HEK293 (cell line): ENCODE results near the gene SOCS7.

Experiments used
- CTCF ChIA-PET: fragments of 350-600 bp; formaldehyde crosslinking; extraction: SDS; loops from one replicate; lab custom pipeline; 2021; ENCODE audit warnings: antibody characterized with exemption; lab: Yijun Ruan, JAX
- POLR2A ChIA-PET: fragments of 300-600 bp; formaldehyde crosslinking; extraction: SDS; loops from one replicate; lab custom pipeline; 2020; ENCODE audit warnings: antibody characterized with exemption, inconsistent platforms; lab: Yijun Ruan, JAX
- H3K27ac ChIP-seq: fragments of 200-500 bp; sonication (Bioruptor generic); 2 replicates; pipeline ENCODE4 v1.5.1; 2014; ENCODE audit warnings: low read depth, low read length, control low read depth, inconsistent platforms; ENCODE audit errors: extremely low read depth
- H3K36me3 ChIP-seq, 2 experiments: fragments of 200-500 bp in 1 of 2; sonication (Bioruptor generic) in 1 of 2; 1 replicate in 1 of 2; 2 replicates in 1 of 2; pipeline ENCODE4 v1.5.1; 2014 to 2017; ENCODE audit warnings: inconsistent platforms in 2 of 2, low read length in 2 of 2; ENCODE audit not compliant: control insufficient read depth in 2 of 2, insufficient read depth in 1 of 2
- H3K4me1 ChIP-seq: fragments of 200-500 bp; sonication (Bioruptor generic); 2 replicates; pipeline ENCODE4 v1.5.1; 2014; ENCODE audit warnings: mild to moderate bottlenecking, low read length, inconsistent platforms; ENCODE audit not compliant: control insufficient read depth, insufficient read depth
- H3K4me3 ChIP-seq: 2 replicates; pipeline ENCODE4 v1.5.1; 2011; ENCODE audit warnings: low read depth, mild to moderate bottlenecking, control low read depth, low read length, moderate library complexity
- H3K9me3 ChIP-seq: fragments of 200-500 bp; sonication (Bioruptor generic); 2 replicates; pipeline ENCODE4 v1.5.1; 2014; ENCODE audit warnings: low read depth, low read length, inconsistent platforms; ENCODE audit not compliant: control insufficient read depth, insufficient read depth
- GLIS1 ChIP-seq: fragments of 450-650 bp; formaldehyde crosslinking; IDR thresholded peaks from 2 replicates; pipeline ENCODE4 v1.5.1; 2016; ENCODE audit warnings: missing biosample characterization, missing genetic modification characterization
- GLIS2 ChIP-seq: fragments of 450-650 bp; formaldehyde crosslinking; IDR thresholded peaks from 2 replicates; pipeline ENCODE4 v1.5.1; 2016; ENCODE audit warnings: missing biosample characterization, missing genetic modification characterization
- MZF1 ChIP-seq: fragments of 450-650 bp; formaldehyde crosslinking; IDR thresholded peaks from 2 replicates; pipeline ENCODE4 v1.5.1; 2017; ENCODE audit warnings: missing biosample characterization, missing genetic modification characterization, borderline replicate concordance
- ZFHX2 ChIP-seq: fragments of 450-650 bp; formaldehyde crosslinking; conservative IDR thresholded peaks from 2 replicates; pipeline ENCODE4 v1.5.1; 2016; ENCODE audit warnings: missing biosample characterization, missing genetic modification characterization
- ZFP3 ChIP-seq: fragments of 450-650 bp; formaldehyde crosslinking; IDR thresholded peaks from 2 replicates; pipeline ENCODE4 v1.5.1; 2016; ENCODE audit warnings: low read depth, missing biosample characterization, missing genetic modification characterization
- ZNF280D ChIP-seq: fragments of 450-650 bp; formaldehyde crosslinking; IDR thresholded peaks from 2 replicates; pipeline ENCODE4 v1.5.1; 2016; ENCODE audit warnings: missing biosample characterization, missing genetic modification characterization
- ZNF341 ChIP-seq: fragments of 450-650 bp; formaldehyde crosslinking; IDR thresholded peaks from 2 replicates; pipeline ENCODE4; 2016; ENCODE audit warnings: low read depth, missing biosample characterization, missing genetic modification characterization
- ZNF366 ChIP-seq: fragments of 450-650 bp; formaldehyde crosslinking; conservative IDR thresholded peaks from 2 replicates; pipeline ENCODE4 v1.5.1; 2016; ENCODE audit warnings: missing biosample characterization, missing genetic modification characterization
- ZNF404 ChIP-seq: fragments of 450-650 bp; formaldehyde crosslinking; IDR thresholded peaks from 2 replicates; pipeline ENCODE4 v1.5.1; 2017; ENCODE audit warnings: missing biosample characterization, missing genetic modification characterization
- ZNF596 ChIP-seq: fragments of 450-650 bp; IDR thresholded peaks from 2 replicates; pipeline ENCODE4 v1.5.0; 2018; ENCODE audit warnings: missing biosample characterization, mild to moderate bottlenecking, missing genetic modification characterization, moderate library complexity
- ZNF621 ChIP-seq: fragments of 450-650 bp; formaldehyde crosslinking; IDR thresholded peaks from 2 replicates; pipeline ENCODE4 v1.5.1; 2017; ENCODE audit warnings: missing biosample characterization, missing genetic modification characterization
- ZNF704 ChIP-seq: fragments of 450-650 bp; formaldehyde crosslinking; IDR thresholded peaks from 2 replicates; pipeline ENCODE4 v1.5.1; 2016; ENCODE audit warnings: missing biosample characterization, missing genetic modification characterization
- ZNF707 ChIP-seq: fragments of 450-650 bp; formaldehyde crosslinking; IDR thresholded peaks from 2 replicates; pipeline ENCODE4 v1.5.1; 2016; ENCODE audit warnings: missing biosample characterization, missing genetic modification characterization
- ZNF768 ChIP-seq: fragments of 450-650 bp; formaldehyde crosslinking; IDR thresholded peaks from 2 replicates; pipeline ENCODE4 v1.5.1; 2018; ENCODE audit warnings: missing biosample characterization, mild to moderate bottlenecking, missing genetic modification characterization
- ZNF776 ChIP-seq: fragments of 450-650 bp; formaldehyde crosslinking; IDR thresholded peaks from 2 replicates; pipeline ENCODE4 v1.5.0; 2017; ENCODE audit warnings: missing biosample characterization, missing genetic modification characterization, borderline replicate concordance
- TF ChIP-seq, protein P1 (sequence below): fragments of 450-650 bp; formaldehyde crosslinking; conservative IDR thresholded peaks from 2 replicates; pipeline ENCODE4 v1.5.1; 2016; ENCODE audit warnings: low read depth, missing biosample characterization, missing genetic modification characterization
- TF ChIP-seq, protein P2 (sequence below): fragments of 450-650 bp; formaldehyde crosslinking; IDR thresholded peaks from 2 replicates; pipeline ENCODE4 v1.5.1; 2016; ENCODE audit warnings: missing biosample characterization, missing genetic modification characterization
- TF ChIP-seq, protein P3 (sequence below): sonication (generic); formaldehyde crosslinking; IDR thresholded peaks from 2 replicates; pipeline ENCODE4 v1.8.1; 2022; ENCODE audit warnings: mild to moderate bottlenecking, moderate library complexity, missing genetic modification reagents

Gene SOCS7

GRCh38 chr17:38350035-38350434 is 1.6 kb upstream of the SOCS7 start:
- TF ChIP-seq ZNF776 (tag by site-specific recombination) (no peak), GLIS1 (tag by site-specific recombination) (peak; percentile 7; the same call in 1 of the 2 replicates), ZNF768 (tag by site-specific recombination) (no peak), ZFP3 (0 out of 2 replicates have a peak, but pooled peaks have one; percentile 39)
- peaks cover 10% of the 10 kb centered on the region for H3K4me1 ChIP-seq
- H3K4me3 ChIP-seq, result no peak overlapping the region
- CTCF ChIA-PET, result interaction anchor here (0.6 to 11.1 kb wide), 23 partner anchors 11 to 318 kb away, joined by 3 to 324 read pairs (median 8); no protein-coding TSS in a partner anchor
- H3K27ac ChIP-seq, result peak overlapping the region; percentile 22; the same call in 1 of the 2 replicates
- H3K9me3 ChIP-seq, result no peaks in the 10 kb centered on the region
- POLR2A ChIA-PET, result interaction anchor here (1.0 to 2.8 kb wide), 3 partner anchors 64 to 67 kb away, joined by 3 to 45 read pairs (median 8); no protein-coding TSS in a partner anchor
- no peaks in the 10 kb centered on the region for H3K36me3 ChIP-seq

DNA sequence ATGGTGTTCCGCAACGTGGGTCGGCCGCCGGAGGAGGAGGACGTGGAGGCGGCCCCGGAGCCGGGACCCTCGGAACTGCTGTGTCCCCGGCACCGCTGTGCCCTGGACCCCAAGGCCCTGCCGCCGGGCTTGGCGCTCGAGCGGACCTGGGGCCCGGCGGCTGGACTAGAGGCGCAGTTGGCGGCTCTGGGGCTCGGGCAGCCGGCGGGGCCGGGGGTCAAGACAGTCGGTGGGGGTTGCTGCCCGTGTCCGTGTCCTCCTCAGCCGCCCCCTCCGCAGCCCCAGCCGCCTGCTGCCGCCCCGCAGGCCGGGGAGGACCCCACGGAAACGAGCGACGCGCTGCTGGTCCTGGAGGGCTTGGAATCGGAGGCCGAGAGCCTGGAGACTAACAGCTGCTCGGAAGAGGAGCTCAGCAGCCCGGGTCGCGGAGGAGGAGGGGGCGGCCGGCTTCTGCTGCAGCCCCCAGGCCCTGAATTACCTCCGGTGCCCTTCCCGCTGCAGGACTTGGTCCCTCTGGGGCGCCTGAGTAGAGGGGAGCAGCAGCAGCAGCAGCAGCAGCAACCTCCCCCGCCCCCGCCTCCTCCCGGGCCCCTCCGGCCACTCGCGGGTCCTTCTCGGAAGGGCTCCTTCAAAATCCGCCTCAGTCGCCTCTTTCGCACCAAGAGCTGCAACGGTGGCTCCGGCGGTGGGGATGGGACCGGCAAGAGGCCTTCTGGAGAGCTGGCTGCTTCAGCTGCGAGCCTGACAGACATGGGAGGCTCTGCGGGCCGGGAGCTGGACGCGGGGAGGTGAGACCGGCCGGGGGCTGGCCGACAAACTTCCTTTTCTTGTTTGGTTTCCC is 821 bp downstream of the SOCS7 start:
- Histone ChIP-seq H3K9me3 (no peaks in the 10 kb centered on the region), H3K27ac (peak overlapping the region; percentile 83), H3K4me3 (peak overlapping the region; percentile 75), H3K4me1 (peaks cover 17% of the 10 kb centered on the region), H3K36me3 (no peaks in the 10 kb centered on the region; a peak in 1 of 3 replicates)
- ChIA-PET CTCF (interaction anchor here (0.6 to 11.1 kb wide), 7 partner anchors 17 to 233 kb away, joined by 3 to 324 read pairs (median 5); no protein-coding TSS in a partner anchor), POLR2A (interaction anchor here (0.6 to 2.5 kb wide), 6 partner anchors 12 to 63 kb away, joined by 3 to 28 read pairs (median 6); no protein-coding TSS in a partner anchor)
- TF ChIP-seq ZNF707 (tag by site-specific recombination), result no peak
- 0 out of 2 replicates have a peak, but pooled peaks have one; percentile 10 for TF ChIP-seq GLIS1 (tag by site-specific recombination)
- TF ChIP-seq, protein P1, sequence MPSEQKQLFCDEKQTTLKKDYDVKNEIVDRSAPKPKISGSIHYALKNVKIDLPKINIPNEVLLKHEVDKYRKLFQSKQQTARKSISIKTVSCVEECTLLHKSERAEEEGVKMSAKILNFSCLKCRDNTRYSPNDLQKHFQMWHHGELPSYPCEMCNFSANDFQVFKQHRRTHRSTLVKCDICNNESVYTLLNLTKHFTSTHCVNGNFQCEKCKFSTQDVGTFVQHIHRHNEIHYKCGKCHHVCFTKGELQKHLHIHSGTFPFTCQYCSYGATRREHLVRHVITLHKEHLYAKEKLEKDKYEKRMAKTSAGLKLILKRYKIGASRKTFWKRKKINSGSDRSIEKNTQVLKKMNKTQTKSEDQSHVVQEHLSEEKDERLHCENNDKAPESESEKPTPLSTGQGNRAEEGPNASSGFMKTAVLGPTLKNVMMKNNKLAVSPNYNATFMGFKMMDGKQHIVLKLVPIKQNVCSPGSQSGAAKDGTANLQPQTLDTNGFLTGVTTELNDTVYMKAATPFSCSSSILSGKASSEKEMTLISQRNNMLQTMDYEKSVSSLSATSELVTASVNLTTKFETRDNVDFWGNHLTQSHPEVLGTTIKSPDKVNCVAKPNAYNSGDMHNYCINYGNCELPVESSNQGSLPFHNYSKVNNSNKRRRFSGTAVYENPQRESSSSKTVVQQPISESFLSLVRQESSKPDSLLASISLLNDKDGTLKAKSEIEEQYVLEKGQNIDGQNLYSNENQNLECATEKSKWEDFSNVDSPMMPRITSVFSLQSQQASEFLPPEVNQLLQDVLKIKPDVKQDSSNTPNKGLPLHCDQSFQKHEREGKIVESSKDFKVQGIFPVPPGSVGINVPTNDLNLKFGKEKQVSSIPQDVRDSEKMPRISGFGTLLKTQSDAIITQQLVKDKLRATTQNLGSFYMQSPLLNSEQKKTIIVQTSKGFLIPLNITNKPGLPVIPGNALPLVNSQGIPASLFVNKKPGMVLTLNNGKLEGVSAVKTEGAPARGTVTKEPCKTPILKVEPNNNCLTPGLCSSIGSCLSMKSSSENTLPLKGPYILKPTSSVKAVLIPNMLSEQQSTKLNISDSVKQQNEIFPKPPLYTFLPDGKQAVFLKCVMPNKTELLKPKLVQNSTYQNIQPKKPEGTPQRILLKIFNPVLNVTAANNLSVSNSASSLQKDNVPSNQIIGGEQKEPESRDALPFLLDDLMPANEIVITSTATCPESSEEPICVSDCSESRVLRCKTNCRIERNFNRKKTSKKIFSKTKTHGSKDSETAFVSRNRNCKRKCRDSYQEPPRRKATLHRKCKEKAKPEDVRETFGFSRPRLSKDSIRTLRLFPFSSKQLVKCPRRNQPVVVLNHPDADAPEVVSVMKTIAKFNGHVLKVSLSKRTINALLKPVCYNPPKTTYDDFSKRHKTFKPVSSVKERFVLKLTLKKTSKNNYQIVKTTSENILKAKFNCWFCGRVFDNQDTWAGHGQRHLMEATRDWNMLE, result no peak
- no peak for TF ChIP-seq MZF1
- TF ChIP-seq ZNF621 (tag by site-specific recombination), result no peak
- TF ChIP-seq ZNF341 (tag by site-specific recombination), result peak; percentile 72
- no peak for TF ChIP-seq ZNF404 (tag by site-specific recombination)
- TF ChIP-seq GLIS2 (tag by site-specific recombination), result peak; percentile 73
- TF ChIP-seq, protein P2, sequence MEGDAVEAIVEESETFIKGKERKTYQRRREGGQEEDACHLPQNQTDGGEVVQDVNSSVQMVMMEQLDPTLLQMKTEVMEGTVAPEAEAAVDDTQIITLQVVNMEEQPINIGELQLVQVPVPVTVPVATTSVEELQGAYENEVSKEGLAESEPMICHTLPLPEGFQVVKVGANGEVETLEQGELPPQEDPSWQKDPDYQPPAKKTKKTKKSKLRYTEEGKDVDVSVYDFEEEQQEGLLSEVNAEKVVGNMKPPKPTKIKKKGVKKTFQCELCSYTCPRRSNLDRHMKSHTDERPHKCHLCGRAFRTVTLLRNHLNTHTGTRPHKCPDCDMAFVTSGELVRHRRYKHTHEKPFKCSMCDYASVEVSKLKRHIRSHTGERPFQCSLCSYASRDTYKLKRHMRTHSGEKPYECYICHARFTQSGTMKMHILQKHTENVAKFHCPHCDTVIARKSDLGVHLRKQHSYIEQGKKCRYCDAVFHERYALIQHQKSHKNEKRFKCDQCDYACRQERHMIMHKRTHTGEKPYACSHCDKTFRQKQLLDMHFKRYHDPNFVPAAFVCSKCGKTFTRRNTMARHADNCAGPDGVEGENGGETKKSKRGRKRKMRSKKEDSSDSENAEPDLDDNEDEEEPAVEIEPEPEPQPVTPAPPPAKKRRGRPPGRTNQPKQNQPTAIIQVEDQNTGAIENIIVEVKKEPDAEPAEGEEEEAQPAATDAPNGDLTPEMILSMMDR, result no peak
- TF ChIP-seq ZFHX2 (tag by site-specific recombination), result peak; percentile 42
- TF ChIP-seq ZNF280D (tag by site-specific recombination), result no peak
- no peak for TF ChIP-seq ZNF366 (tag by site-specific recombination)
- no peak for TF ChIP-seq ZNF704
- TF ChIP-seq, protein P3, sequence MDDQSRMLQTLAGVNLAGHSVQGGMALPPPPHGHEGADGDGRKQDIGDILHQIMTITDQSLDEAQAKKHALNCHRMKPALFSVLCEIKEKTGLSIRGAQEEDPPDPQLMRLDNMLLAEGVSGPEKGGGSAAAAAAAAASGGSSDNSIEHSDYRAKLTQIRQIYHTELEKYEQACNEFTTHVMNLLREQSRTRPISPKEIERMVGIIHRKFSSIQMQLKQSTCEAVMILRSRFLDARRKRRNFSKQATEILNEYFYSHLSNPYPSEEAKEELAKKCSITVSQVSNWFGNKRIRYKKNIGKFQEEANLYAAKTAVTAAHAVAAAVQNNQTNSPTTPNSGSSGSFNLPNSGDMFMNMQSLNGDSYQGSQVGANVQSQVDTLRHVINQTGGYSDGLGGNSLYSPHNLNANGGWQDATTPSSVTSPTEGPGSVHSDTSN (CRISPR knock-in tag), result no peak; the same call in 1 of the 2 replicates
- TF ChIP-seq ZNF596 (tag by site-specific recombination), result no peak
